HEK293T (cell line): ENCODE data around the gene RGS3.

ENCODE experiments used
- CTCF ChIA-PET: fragments of 350-600 bp; formaldehyde crosslinking; extraction: SDS; loops from one replicate; lab custom pipeline; 2021; ENCODE audit warnings: antibody characterized with exemption, inconsistent platforms; lab: Yijun Ruan, JAX
- POLR2A ChIA-PET: fragments of 350-600 bp; formaldehyde crosslinking; extraction: SDS; loops from one replicate; lab custom pipeline; 2020; ENCODE audit warnings: antibody characterized with exemption, inconsistent platforms; lab: Yijun Ruan, JAX
- DNase-seq: peaks from one replicate; pipeline ENCODE4 v3.0.0; 2012; ENCODE audit warnings: mixed read lengths; ENCODE audit errors: extremely low spot score
- ARNT ChIP-seq: fragments of 450-650 bp; IDR thresholded peaks from 2 replicates; pipeline ENCODE4 v1.6.1; 2017; ENCODE audit warnings: mild to moderate bottlenecking
- BHLHE40 ChIP-seq: fragments of 450-650 bp; IDR thresholded peaks from 2 replicates; pipeline ENCODE4 v1.6.1; 2016; ENCODE audit warnings: mild to moderate bottlenecking, moderate library complexity, borderline replicate concordance
- CTBP1 ChIP-seq: fragments of 450-650 bp; IDR thresholded peaks from 2 replicates; pipeline ENCODE4 v1.6.1; 2016; ENCODE audit warnings: borderline replicate concordance
- ELF4 ChIP-seq: fragments of 450-650 bp; IDR thresholded peaks from 2 replicates; pipeline ENCODE4 v1.6.1; 2017; ENCODE audit warnings: antibody characterized with exemption
- FOXA1 ChIP-seq: fragments of 450-650 bp; IDR thresholded peaks from 2 replicates; pipeline ENCODE4 v1.6.1; 2016; ENCODE audit warnings: mild to moderate bottlenecking
- FOXK2 ChIP-seq: fragments of 450-650 bp; IDR thresholded peaks from 2 replicates; pipeline ENCODE4 v1.6.1; 2016; ENCODE audit warnings: mild to moderate bottlenecking
- FOXM1 ChIP-seq: fragments of 450-650 bp; IDR thresholded peaks from 2 replicates; pipeline ENCODE4 v1.6.1; 2017; ENCODE audit warnings: mild to moderate bottlenecking, borderline replicate concordance
- HDGF ChIP-seq: fragments of 450-650 bp; IDR thresholded peaks from 2 replicates; pipeline ENCODE4 v1.6.1; 2017; ENCODE audit warnings: antibody characterized with exemption, borderline replicate concordance
- L3MBTL2 ChIP-seq: fragments of 450-650 bp; conservative IDR thresholded peaks from 2 replicates; pipeline ENCODE4 v1.6.1; 2016; ENCODE audit warnings: mild to moderate bottlenecking
- LEF1 ChIP-seq: fragments of 450-650 bp; IDR thresholded peaks from 2 replicates; pipeline ENCODE4 v1.6.1; 2017; ENCODE audit warnings: mild to moderate bottlenecking, borderline replicate concordance
- NFRKB ChIP-seq: fragments of 450-650 bp; IDR thresholded peaks from 2 replicates; pipeline ENCODE4 v1.6.1; 2016; ENCODE audit warnings: mild to moderate bottlenecking, moderate library complexity
- PKNOX1 ChIP-seq: fragments of 450-650 bp; IDR thresholded peaks from 2 replicates; pipeline ENCODE4 v1.6.1; 2016
- SP1 ChIP-seq: fragments of 450-650 bp; IDR thresholded peaks from 2 replicates; pipeline ENCODE4 v1.6.1; 2017
- SUZ12 ChIP-seq: fragments of 450-650 bp; IDR thresholded peaks from 2 replicates; pipeline ENCODE4 v1.6.1; 2016; ENCODE audit warnings: mild to moderate bottlenecking
- TARDBP ChIP-seq: fragments of 450-650 bp; IDR thresholded peaks from 2 replicates; pipeline ENCODE4 v1.6.1; 2016
- ZNF384 ChIP-seq: fragments of 450-650 bp; IDR thresholded peaks from 2 replicates; pipeline ENCODE4 v1.6.1; 2016

Gene RGS3

GRCh38 chr9:113514061-113514460 is 50.5 kb downstream of the RGS3 start:
- CTCF ChIA-PET = no interaction called here
- POLR2A ChIA-PET = no interaction called here
- no peak for DNase-seq
- no peak for TF ChIP-seq PKNOX1
- TF ChIP-seq SUZ12 = no peak
- no peak for TF ChIP-seq ZNF384
- TF ChIP-seq TARDBP = no peak
- TF ChIP-seq HDGF = no peak
- TF ChIP-seq CTBP1 = no peak
- TF ChIP-seq FOXM1 = no peak
- TF ChIP-seq LEF1 = no peak
- no peak for TF ChIP-seq FOXK2
- TF ChIP-seq BHLHE40 = no peak
- no peak for TF ChIP-seq FOXA1
- TF ChIP-seq ELF4 = no peak

- TF ChIP-seq ARNT (no peak), HDGF (no peak), FOXA1 (no peak), LEF1 (no peak), TARDBP (no peak), FOXM1 (no peak), SUZ12 (no peak), ZNF384 (no peak), SP1 (no peak), L3MBTL2 (no peak), BHLHE40 (no peak), PKNOX1 (no peak), FOXK2 (no peak), NFRKB (no peak), CTBP1 (no peak), ELF4 (no peak)
- DNase-seq = no peak
- CTCF ChIA-PET = no interaction called here
- POLR2A ChIA-PET = no interaction called here
Observed at GRCh38 chr9:113514748-113515147, 51.2 kb downstream of the RGS3 start.

- TF ChIP-seq NFRKB = no peak
- no peak for TF ChIP-seq PKNOX1
- ChIA-PET POLR2A (no interaction called here), CTCF (no interaction called here)
Observed at GRCh38 chr9:113515862-113516261, 52.3 kb downstream of the RGS3 start.

GRCh38 chr9:113516840-113517577 is 53.5 kb downstream of the RGS3 start:
- ChIA-PET CTCF (interaction anchor here (0.7 kb wide), 1 partner anchor 9 kb away, joined by 5 read pairs; no protein-coding TSS in a partner anchor), POLR2A (no interaction called here)
- TF ChIP-seq FOXA1 (no peak), ELF4 (no peak), SP1 (no peak), BHLHE40 (no peak), ZNF384 (no peak), FOXM1 (no peak), L3MBTL2 (no peak), CTBP1 (no peak), ARNT (no peak), SUZ12 (no peak), NFRKB (no peak), PKNOX1 (no peak), HDGF (no peak), LEF1 (no peak), TARDBP (no peak), FOXK2 (no peak)
- no peak for DNase-seq

More at GRCh38 chr9:113515862-113516261, 52.3 kb downstream of the RGS3 start:
- no peak for DNase-seq

GRCh38 chr9:113519426-113520108 is 56.0 kb downstream of the RGS3 start:
- TF ChIP-seq BHLHE40 (no peak), FOXM1 (no peak), PKNOX1 (no peak), FOXK2 (no peak), ELF4 (no peak)
- no peak for DNase-seq
- ChIA-PET POLR2A (no interaction called here), CTCF (no interaction called here)
